H1 (cell line): ENCODE results near the gene APOBEC3F. TPM values are rescaled to one million over a fixed set of nuclear protein-coding genes. Genes with fewer than 3 reads are reported as not detected.

Source experiments
- BRCA1 ChIP-seq: IDR thresholded peaks from 2 replicates; pipeline ENCODE4 v1.6.1; 2012; ENCODE audit warnings: low read depth, low read length, improper control_type of control experiment
- EZH2 ChIP-seq: fragments of 200-600 bp; sonication (generic); IDR thresholded peaks from 2 replicates; pipeline ENCODE4 v1.7.1; 2012; ENCODE audit warnings: low read depth, mild to moderate bottlenecking, moderate library complexity, low read length, inconsistent platforms; ENCODE audit not compliant: severe bottlenecking
- KDM4A ChIP-seq: IDR thresholded peaks from one replicate; pipeline ENCODE4 v1.7.1; 2012; ENCODE audit warnings: low read depth, mild to moderate bottlenecking, moderate library complexity, low read length, inconsistent platforms; ENCODE audit not compliant: severe bottlenecking
- polyA plus RNA-seq, 7 experiments: library from polyadenylated mRNA; depleted of rRNA in 3 of 7; stranded (reverse) in 5 of 7; unstranded in 2 of 7; fragments of >200 nt in 5 of 7; fragments of 200-250 nt in 2 of 7; gene quantifications; 1 replicate in 5 of 7; 2 replicates in 1 of 7; 4 replicates in 1 of 7; pipeline versions ENCODE4 v1.2.1 to v1.2.3, GENCODE V29; 2011 to 2013; ENCODE audit warnings: missing spikeins in 2 of 7, mixed read lengths in 2 of 7
- total RNA-seq: library from RNA; stranded (reverse); fragmentation: NEBNext Ultra II Directional; extraction: Animal tissue kit (Norgen Biotek cat#: 25700); gene quantifications from 2 replicates; pipeline ENCODE4 v1.2.1, GENCODE V29; 2021

The APOBEC3F gene
- total and polyA plus RNA-seq, 2 of the 8 experiments (the other 6 are each of a cell fraction or from before 2014, with no cell fraction given) = 4.0 to 7.3 TPM

- no peak for TF ChIP-seq KDM4A
- no peak for TF ChIP-seq EZH2
- no peak for TF ChIP-seq BRCA1
Observed at GRCh38 chr22:39021552-39022250, 19.0 kb upstream of the APOBEC3F start (continued).
